NB4 (cell line): ENCODE results near the gene DNMBP.

Source experiments
- DNase-seq: peaks from one replicate; pipeline ENCODE4 v3.0.0; 2010; ENCODE audit warnings: low read depth
- H3K4me3 ChIP-seq: one replicate; pipeline ENCODE4 v1.5.1; 2011; ENCODE audit warnings: mild to moderate bottlenecking, low read depth, low read length, moderate library complexity
- CTCF ChIP-seq: IDR thresholded peaks from one replicate; pipeline ENCODE4 v1.5.1; 2012; ENCODE audit warnings: low read depth, low read length
- MYC ChIP-seq: IDR thresholded peaks from 2 replicates; pipeline ENCODE4 v1.6.1; 2011; ENCODE audit warnings: low read depth, low read length
- POLR2A ChIP-seq: IDR thresholded peaks from 2 replicates; pipeline ENCODE4 v1.6.1; 2011; ENCODE audit warnings: mild to moderate bottlenecking; ENCODE audit not compliant: insufficient read length; ENCODE audit errors: extremely low read depth
- TF ChIP-seq, protein P1 (sequence below): IDR thresholded peaks from 2 replicates; pipeline ENCODE4 v1.6.1; 2011; ENCODE audit warnings: low read depth, low read length

The DNMBP gene

GRCh38 chr10:99920486-99920885 lies 89.3 kb downstream of the DNMBP start:
- TF ChIP-seq CTCF (no peak), POLR2A (no peak), MYC (no peak)
- TF ChIP-seq, protein P1, sequence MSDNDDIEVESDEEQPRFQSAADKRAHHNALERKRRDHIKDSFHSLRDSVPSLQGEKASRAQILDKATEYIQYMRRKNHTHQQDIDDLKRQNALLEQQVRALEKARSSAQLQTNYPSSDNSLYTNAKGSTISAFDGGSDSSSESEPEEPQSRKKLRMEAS, result no peak
- no peak overlapping the region for H3K4me3 ChIP-seq
- no peak for DNase-seq

DNA sequence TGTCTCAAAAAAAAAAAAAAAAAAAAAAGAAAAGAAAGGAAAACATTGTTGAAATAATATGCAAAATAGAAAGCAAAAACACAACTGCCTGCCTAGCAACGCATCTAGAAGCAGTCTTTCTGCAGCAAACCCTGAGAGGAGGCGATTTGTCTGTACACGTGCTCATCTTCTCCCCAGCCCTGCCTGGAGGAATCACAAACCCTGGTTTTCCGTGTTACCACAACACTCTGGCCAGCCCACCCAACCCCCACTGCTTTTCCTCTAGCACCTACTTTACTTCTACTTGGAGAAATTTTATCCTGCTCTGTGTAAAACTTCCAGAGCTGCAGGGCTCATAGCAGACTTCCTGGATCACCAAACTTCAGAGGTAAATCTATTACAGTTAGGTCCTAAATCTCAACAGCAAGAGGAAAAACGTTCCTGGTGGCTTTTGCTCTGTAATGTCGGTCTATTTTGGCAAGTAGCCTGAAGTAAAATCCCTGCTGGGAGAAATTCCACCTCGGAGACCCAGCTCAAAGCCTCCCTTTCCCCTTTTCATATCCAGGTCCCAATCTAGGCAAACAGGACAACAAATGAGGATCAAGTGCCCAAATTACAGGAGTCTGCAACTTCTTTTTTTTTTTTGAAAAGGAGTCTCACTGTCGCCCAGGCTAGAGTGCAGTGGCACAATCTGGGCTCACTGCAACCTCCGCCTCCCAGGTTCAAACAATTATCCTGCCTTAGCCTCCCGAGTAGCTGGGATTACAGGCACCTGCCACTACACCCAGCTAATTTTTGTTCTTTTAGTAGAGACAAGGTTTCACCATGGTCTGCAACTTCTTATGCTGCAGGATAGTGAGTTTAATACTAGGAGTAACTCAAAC lies 91.6 kb downstream of the DNMBP start:
- no peak for DNase-seq
- TF ChIP-seq POLR2A, result no peak
- no peak overlapping the region for H3K4me3 ChIP-seq

DNA sequence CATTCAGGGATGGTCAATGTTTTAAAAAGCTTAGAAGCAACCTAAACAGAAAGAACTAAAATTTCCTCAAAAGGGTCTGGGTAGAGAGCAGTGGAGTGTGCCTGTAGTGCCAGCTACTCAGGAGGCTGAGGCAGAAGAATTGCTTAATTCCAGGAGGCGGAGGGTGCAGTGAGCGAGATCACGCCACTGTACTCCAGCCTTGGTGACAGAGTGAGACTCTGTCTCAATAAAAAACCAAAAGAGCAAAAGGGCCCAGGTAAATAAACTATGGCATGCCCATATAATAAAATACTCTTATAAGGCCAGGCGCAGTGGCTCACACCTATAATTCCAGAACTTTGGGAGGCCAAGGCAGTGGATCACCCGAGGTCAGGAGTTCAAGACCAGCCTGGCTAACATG lies 93.0 kb downstream of the DNMBP start:
- DNase-seq, result no peak
- TF ChIP-seq, protein P1, result no peak
- TF ChIP-seq MYC, result no peak
- TF ChIP-seq CTCF, result no peak
- no peak for TF ChIP-seq POLR2A
- H3K4me3 ChIP-seq, result no peak overlapping the region

GRCh38 chr10:99915414-99915813 lies 94.3 kb downstream of the DNMBP start:
- H3K4me3 ChIP-seq, result no peak overlapping the region
- DNase-seq, result no peak

DNA sequence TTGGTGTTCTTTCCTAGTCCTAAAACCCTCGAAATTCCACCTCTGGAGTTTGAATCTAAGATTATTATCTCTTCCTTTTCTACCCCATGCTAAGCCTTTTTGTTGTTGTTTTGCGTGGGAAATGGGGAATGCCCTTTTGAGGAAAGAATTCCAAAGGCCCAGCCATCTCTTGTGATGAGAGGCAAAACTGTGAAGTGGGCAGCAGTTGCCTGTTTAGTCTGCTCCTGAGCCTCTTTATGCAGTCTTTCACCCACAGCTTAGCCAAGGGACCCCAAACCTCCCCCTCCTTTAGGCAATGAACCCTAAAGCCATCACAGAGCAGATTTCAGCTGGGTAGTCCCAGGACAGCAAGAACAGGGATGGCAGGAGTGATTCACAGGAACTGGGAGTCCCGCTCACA lies 95.5 kb downstream of the DNMBP start:
- H3K4me3 ChIP-seq, result no peak overlapping the region
- no peak for DNase-seq
- TF ChIP-seq POLR2A (no peak), CTCF (no peak), MYC (no peak)
- TF ChIP-seq, protein P1, result no peak

More at GRCh38 chr10:99915414-99915813, 94.3 kb downstream of the DNMBP start:
- TF ChIP-seq, protein P1, result no peak
- TF ChIP-seq MYC (no peak), POLR2A (no peak), CTCF (no peak)

- TF ChIP-seq, protein P1, result no peak
- TF ChIP-seq POLR2A (no peak), MYC (no peak), CTCF (no peak)
- no peak overlapping the region for H3K4me3 ChIP-seq
- DNase-seq, result no peak
Measured at GRCh38 chr10:99913831-99914235, 95.9 kb downstream of the DNMBP start.
